Endothelial cell of umbilical vein (primary cell): Measurements from ENCODE around the gene PCDHGB2. TPM values are rescaled to one million over a fixed set of nuclear protein-coding genes. Genes with fewer than 3 reads are reported as not detected.

ENCODE experiments used
- BruUV-seq: library from RNA; stranded (reverse); fragments of 400-500 nt; replicated peaks from 2 replicates; lab custom pipeline; 2021; lab: Mats Ljungman, UMichigan
- CTCF ChIA-PET: fragments of 300-600, 350-600 bp; sonication (Branson Sonifier 250); formaldehyde crosslinking; loops from one replicate; lab custom pipeline; 2021; ENCODE audit warnings: antibody characterized with exemption, inconsistent platforms; lab: Charles Lee
- POLR2A ChIA-PET: fragments of 300-600, 350-600 bp; sonication (Branson Sonifier 250); formaldehyde crosslinking; loops from one replicate; lab custom pipeline; 2021; ENCODE audit warnings: antibody characterized with exemption, inconsistent platforms; lab: Charles Lee
- DNase-seq: peaks from one replicate; pipeline ENCODE4 v3.0.0-alpha.2; 2011; ENCODE audit warnings: low read depth, low spot score
- FAIRE-seq: peaks from 2 replicates; lab custom pipeline; 2011; peaks lifted over from hg19 to GRCh38; lab: Jason Lieb, UNC
- H2AFZ ChIP-seq: 2 replicates; pipeline ENCODE4 v1.6.0; 2012; ENCODE audit warnings: low read depth, low read length, control low read depth, inconsistent platforms
- H3K27ac ChIP-seq: 2 replicates; pipeline ENCODE4 v1.5.1; 2011; ENCODE audit warnings: low read depth, mild to moderate bottlenecking, control low read depth, low read length, moderate library complexity; ENCODE audit not compliant: insufficient read depth
- H3K27me3 ChIP-seq, 2 experiments: 2 replicates each; pipeline versions ENCODE4 v1.6.0 to v1.6.1; 2011; ENCODE audit warnings: low read length in 2 of 2, mixed read lengths in 1 of 2; ENCODE audit not compliant: control insufficient read depth in 2 of 2, insufficient read depth in 2 of 2
- H3K36me3 ChIP-seq, 2 experiments: 2 replicates in 1 of 2; 3 replicates in 1 of 2; pipeline ENCODE4 v1.5.1; 2011; ENCODE audit warnings: low read length in 2 of 2, mild to moderate bottlenecking in 1 of 2, moderate library complexity in 1 of 2; ENCODE audit not compliant: control insufficient read depth in 2 of 2, insufficient read depth in 2 of 2; ENCODE audit errors: extremely low read depth in 1 of 2
- H3K4me1 ChIP-seq: 3 replicates; pipeline ENCODE4 v1.5.1; 2011; ENCODE audit warnings: mild to moderate bottlenecking, low read length; ENCODE audit not compliant: control insufficient read depth, insufficient read depth; ENCODE audit errors: extremely low read depth
- H3K4me2 ChIP-seq: 2 replicates; pipeline ENCODE4 v1.6.1; 2011; ENCODE audit warnings: low read length, control low read depth, mixed read lengths; ENCODE audit not compliant: insufficient read depth
- H3K4me3 ChIP-seq, 3 experiments: fragments of 200-600 bp in 1 of 3; sonication (generic), shearing (Covaris generic) in 1 of 3; replicated peaks in 1 of 3; 2 replicates each; pipeline ENCODE4 v1.5.1; 2011 to 2016; ENCODE audit warnings: control low read depth in 3 of 3, low read length in 3 of 3, mild to moderate bottlenecking in 2 of 3, inconsistent platforms in 1 of 3, low read depth in 1 of 3, moderate library complexity in 1 of 3; ENCODE audit not compliant: insufficient read depth in 1 of 3
- H3K79me2 ChIP-seq: 2 replicates; pipeline ENCODE4 v1.6.0; 2012; ENCODE audit warnings: low read length, inconsistent platforms; ENCODE audit not compliant: control insufficient read depth, insufficient read depth
- H3K9ac ChIP-seq: replicated peaks from 2 replicates; pipeline ENCODE3; 2011; ENCODE audit warnings: low read length, control low read depth; ENCODE audit not compliant: insufficient read depth; ENCODE audit errors: extremely low read depth
- H3K9me1 ChIP-seq: replicated peaks from 3 replicates; pipeline ENCODE4 v1.6.0; 2011; ENCODE audit warnings: mild to moderate bottlenecking, low read length; ENCODE audit not compliant: control insufficient read depth, insufficient read depth; ENCODE audit errors: extremely low read depth
- H3K9me3 ChIP-seq: replicated peaks from 2 replicates; pipeline ENCODE4 v1.5.1; 2012; ENCODE audit warnings: low read length, inconsistent platforms; ENCODE audit not compliant: control insufficient read depth, insufficient read depth
- H4K20me1 ChIP-seq: replicated peaks from 2 replicates; pipeline ENCODE3; 2011; ENCODE audit warnings: mild to moderate bottlenecking, low read length; ENCODE audit not compliant: control insufficient read depth, insufficient read depth; ENCODE audit errors: extremely low read depth
- CTCF ChIP-seq, 2 donors: IDR thresholded peaks; 1 replicate in 1 of 2; 2 replicates in 1 of 2; pipeline ENCODE4 v1.5.1; 2011; ENCODE audit warnings: low read length in 2 of 2, mild to moderate bottlenecking in 2 of 2, moderate library complexity in 2 of 2, control low read depth in 1 of 2, inconsistent platforms in 1 of 2, low read depth in 1 of 2; ENCODE audit not compliant: insufficient read depth in 1 of 2; ENCODE audit errors: extremely low read depth in 1 of 2
- EZH2 ChIP-seq: IDR thresholded peaks from 2 replicates; pipeline ENCODE4 v1.6.1; 2012; ENCODE audit warnings: borderline replicate concordance, low read depth, mild to moderate bottlenecking, moderate library complexity, low read length, inconsistent platforms; ENCODE audit not compliant: severe bottlenecking
- JUN ChIP-seq: IDR thresholded peaks from 2 replicates; pipeline ENCODE4 v1.6.1; 2011; ENCODE audit warnings: borderline replicate concordance, low read depth; ENCODE audit not compliant: insufficient read length, insufficient read depth
- POLR2AphosphoS5 ChIP-seq: IDR thresholded peaks from 2 replicates; pipeline ENCODE4 v1.6.1; 2012; ENCODE audit warnings: low read depth, mild to moderate bottlenecking, control low read depth, low read length, moderate library complexity; ENCODE audit not compliant: insufficient read depth
- dilution Hi-C: fragments of 300-500 bp; cut with MboI; formaldehyde crosslinking; loops from one replicate; pipeline ENCODE4 v1.15.0; 2019; ENCODE audit warnings: low sequenced_read_pairs; ENCODE audit not compliant: extremely low pct_ligation_motif_present
- intact Hi-C: fragments of 100-400 bp; cut with micrococcal nuclease; formaldehyde crosslinking; loops from one replicate; pipeline ENCODE4 v1.10.0; 2022
- polyA plus RNA-seq, 4 experiments: library from polyadenylated mRNA; depleted of rRNA in 3 of 4; stranded (reverse) in 3 of 4; unstranded in 1 of 4; fragments of >200 nt; gene quantifications; 2 replicates each; pipeline versions ENCODE4 v1.2.1 to v1.2.3, GENCODE V29; 2011 to 2012; ENCODE audit warnings: missing spikeins in 1 of 4
- total RNA-seq: library from RNA; stranded (reverse); gene quantifications from 2 replicates; pipeline ENCODE4 v1.2.3, GENCODE V29; 2021

PCDHGB2 gene
- total and polyA plus RNA-seq, 2 donors (not counting 3 experiments of a cell fraction or from before 2014, with no cell fraction given): 1.1 to 2.9 TPM

GRCh38 chr5:141366016-141366896, 6.5 kb downstream of the PCDHGB2 start:
- Histone ChIP-seq H3K9me3 (peaks cover 2% of the 10 kb centered on the region), H3K4me1 (no peaks in the 10 kb centered on the region), H3K4me2 (no peak overlapping the region), H3K36me3 (no peaks in the 10 kb centered on the region), H3K9me1 (no peaks in the 10 kb centered on the region), H3K9ac (no peak overlapping the region), H3K27me3 (peaks cover 52 to 90% of the 10 kb centered on the region in 2 experiments), H4K20me1 (no peaks in the 10 kb centered on the region), H3K4me3 (no peak overlapping the region), H3K27ac (no peak overlapping the region), H2AFZ (no peak overlapping the region), H3K79me2 (no peaks in the 10 kb centered on the region)
- dilution Hi-C loops (no loop called here), intact Hi-C loops (no loop called here)
- BruUV-seq: no TSS peak
- DNase-seq (no peak), FAIRE-seq (no peak)
- no peak for TF ChIP-seq JUN
- TF ChIP-seq EZH2: peak; percentile 39
- CTCF ChIA-PET: interaction anchor here (0.8 to 1.3 kb wide), 2 partner anchors 22 to 36 kb away, joined by 3 read pairs; partner anchors contain the start of genes PCDHGA1 and PCDHGA3
- POLR2A ChIA-PET: no interaction called here

DNA sequence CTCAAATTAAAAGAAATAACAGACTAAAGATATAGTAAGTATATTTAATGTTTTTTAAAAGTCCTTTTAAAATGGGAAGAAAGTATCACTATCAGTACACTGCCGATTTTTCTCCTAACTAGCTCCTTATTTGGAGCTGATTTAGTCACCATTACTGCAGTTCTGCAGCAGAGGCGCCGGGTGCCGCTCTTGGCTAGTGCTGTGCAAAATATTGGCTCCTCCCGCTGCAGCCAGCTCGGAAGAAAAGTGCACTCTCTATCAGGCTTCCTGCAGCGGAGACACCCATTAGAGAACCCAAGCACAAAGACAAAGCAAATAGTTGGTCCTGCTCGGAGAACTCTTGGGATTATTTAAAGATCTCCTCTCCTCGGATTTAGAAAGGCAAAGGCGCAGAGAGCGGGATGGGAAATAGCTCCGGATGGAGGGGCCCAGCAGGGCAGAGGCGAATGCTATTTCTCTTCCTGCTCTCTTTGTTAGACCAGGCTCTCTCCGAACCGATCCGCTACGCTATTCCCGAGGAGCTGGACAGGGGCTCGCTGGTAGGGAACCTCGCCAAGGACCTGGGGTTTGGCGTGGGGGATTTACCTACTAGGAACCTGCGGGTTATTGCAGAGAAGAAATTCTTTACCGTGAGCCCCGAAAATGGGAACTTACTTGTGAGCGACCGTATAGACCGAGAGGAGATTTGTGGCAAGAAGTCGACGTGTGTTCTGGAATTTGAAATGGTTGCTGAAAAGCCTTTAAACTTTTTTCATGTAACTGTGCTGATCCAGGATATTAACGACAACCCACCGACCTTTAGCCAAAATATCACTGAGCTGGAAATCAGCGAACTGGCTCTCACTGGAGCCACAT, 10.4 kb downstream of the PCDHGB2 start, which contains the start of gene PCDHGB3:
PCDHGB3 (plus strand) TSS at position 249 of the 855 bp plus-strand sequence; CDS start at position 402, 153 bp downstream.
- FAIRE-seq (no peak), DNase-seq (peak; percentile 40)
- intact Hi-C loops: loop anchor here (1.0 to 5.0 kb wide), 2 partner anchors 52 to 191 kb away; partner anchors contain the start of gene PCDHGA11
- TSS peak; percentile 11 for BruUV-seq
- Histone ChIP-seq H3K79me2 (no peaks in the 10 kb centered on the region), H3K4me3 (peak within 1 kb of the TSS in 1 of 3 experiments; percentile 23), H3K9me3 (peaks cover under 1% of the 10 kb centered on the region), H3K4me2 (peak within 1 kb of the TSS; percentile 45), H3K36me3 (no peaks in the 10 kb centered on the region), H2AFZ (no peak within 1 kb of the TSS), H3K9me1 (no peaks in the 10 kb centered on the region), H3K4me1 (no peaks in the 10 kb centered on the region), H3K9ac (no peak within 1 kb of the TSS), H4K20me1 (no peaks in the 10 kb centered on the region), H3K27ac (no peak within 1 kb of the TSS), H3K27me3 (peaks cover 40 to 91% of the 10 kb centered on the region in 2 experiments)
- POLR2A ChIA-PET: no interaction called here
- CTCF ChIA-PET: interaction anchor here (0.5 to 3.5 kb wide), 35 partner anchors 10 to 249 kb away, joined by 3 to 57 read pairs (median 5); partner anchors contain the start of genes DIAPH1, PCDHB14, PCDHB15 and PCDHGA1
- TF ChIP-seq CTCF (IDR thresholded peaks at IDR 0.05; ENCODE audit: extremely low read depth in 1 of 2, insufficient read depth in 1 of 2, low read depth in 1 of 2, low read length in 2 of 2): peak in 1 of 2 donors; percentile 24
- TF ChIP-seq POLR2AphosphoS5: no peak
- dilution Hi-C loops: no loop called here
